Measurements from ENCODE around the gene STARD5.

Gene STARD5

GRCh38 chr15:81263477-81263876 is 60.5 kb downstream of the STARD5 start:
- no peak for DNase-seq (ENCODE audit: extremely low read depth, low read depth)
- no peak for TF ChIP-seq CTCF (IDR thresholded peaks at IDR 0.05; ENCODE audit: low read depth, low read length)

GRCh38 chr15:81261172-81261811 is 62.6 kb downstream of the STARD5 start:
- DNase-seq (ENCODE audit: extremely low read depth, low read depth), result no peak
- TF ChIP-seq CTCF (IDR thresholded peaks at IDR 0.05; ENCODE audit: low read depth, low read length), result no peak

GRCh38 chr15:81259760-81260298 is 64.1 kb downstream of the STARD5 start:
- no peak for DNase-seq (ENCODE audit: extremely low read depth, low read depth)
- no peak for TF ChIP-seq CTCF (IDR thresholded peaks at IDR 0.05; ENCODE audit: low read depth, low read length)
